NCI-H2171 (cell line): ENCODE measurements around the gene ATF3.

Experiments
- DNase-seq: peaks from one replicate; lab custom pipeline; 2025; lab: John Stamatoyannopoulos, UW

The ATF3 gene

GRCh38 chr1:212587016-212587887 lies 21.3 kb upstream of the ATF3 start:
- no peak for DNase-seq

GRCh38 chr1:212587888-212588510 lies 20.6 kb upstream of the ATF3 start:
- DNase-seq, result no peak

GRCh38 chr1:212589446-212589845 lies 19.1 kb upstream of the ATF3 start:
- DNase-seq, result no peak

GRCh38 chr1:212591922-212592321 lies 16.6 kb upstream of the ATF3 start:
- no peak for DNase-seq

- no peak for DNase-seq
These were observed 14.7 kb upstream of the ATF3 start for GRCh38 chr1:212593821-212594251.

- DNase-seq, result no peak
These were observed 13.9 kb upstream of the ATF3 start for GRCh38 chr1:212594640-212595039.

GRCh38 chr1:212595229-212595628 lies 13.3 kb upstream of the ATF3 start:
- DNase-seq, result no peak

GRCh38 chr1:212595787-212596714 lies 12.5 kb upstream of the ATF3 start:
- DNase-seq, result no peak

GRCh38 chr1:212596798-212597197 lies 11.8 kb upstream of the ATF3 start:
- DNase-seq, result no peak

- no peak for DNase-seq
These were observed 11.1 kb upstream of the ATF3 start for GRCh38 chr1:212597487-212597886.

- no peak for DNase-seq
These were observed 8.3 kb upstream of the ATF3 start for GRCh38 chr1:212600071-212600915.

GRCh38 chr1:212600980-212601379 lies 7.6 kb upstream of the ATF3 start:
- DNase-seq, result no peak

- DNase-seq, result no peak
These were observed 7.0 kb upstream of the ATF3 start for GRCh38 chr1:212601524-212601923.

- DNase-seq, result no peak
These were observed 2.8 kb upstream of the ATF3 start for GRCh38 chr1:212605441-212606394.

- no peak for DNase-seq
These were observed 2.0 kb upstream of the ATF3 start for GRCh38 chr1:212606395-212607205.

- DNase-seq, result no peak
These were observed 1.2 kb upstream of the ATF3 start for GRCh38 chr1:212607206-212607912.

- DNase-seq, result no peak
These were observed 609 bp upstream of the ATF3 start for GRCh38 chr1:212607913-212608391.

GRCh38 chr1:212608959-212609700 lies 569 bp downstream of the ATF3 start:
- DNase-seq, result peak; percentile 34
